Endothelial cell of umbilical vein (primary cell): ENCODE measurements around the gene ACSL4. TPM values are rescaled to one million over a fixed set of nuclear protein-coding genes. Genes with fewer than 3 reads are reported as not detected.
"Not testable (repeated sequence)": the region's sequence is repeated elsewhere in the genome, so short reads cannot be mapped to it uniquely, and the experiment has no call there.

Experiments used
- BruUV-seq: library from RNA; stranded (reverse); fragments of 400-500 nt; replicated peaks from 2 replicates; lab custom pipeline; 2021; lab: Mats Ljungman, UMichigan
- CTCF ChIA-PET: fragments of 300-600, 350-600 bp; sonication (Branson Sonifier 250); formaldehyde crosslinking; loops from one replicate; lab custom pipeline; 2021; ENCODE audit warnings: antibody characterized with exemption, inconsistent platforms; lab: Charles Lee
- POLR2A ChIA-PET: fragments of 300-600, 350-600 bp; sonication (Branson Sonifier 250); formaldehyde crosslinking; loops from one replicate; lab custom pipeline; 2021; ENCODE audit warnings: antibody characterized with exemption, inconsistent platforms; lab: Charles Lee
- DNase-seq: peaks from one replicate; pipeline ENCODE4 v3.0.0-alpha.2; 2011; ENCODE audit warnings: low read depth, low spot score
- FAIRE-seq: peaks from 2 replicates; lab custom pipeline; 2011; peaks lifted over from hg19 to GRCh38; lab: Jason Lieb, UNC
- H2AFZ ChIP-seq: 2 replicates; pipeline ENCODE4 v1.6.0; 2012; ENCODE audit warnings: low read depth, low read length, control low read depth, inconsistent platforms
- H3K27ac ChIP-seq: 2 replicates; pipeline ENCODE4 v1.5.1; 2011; ENCODE audit warnings: low read depth, mild to moderate bottlenecking, control low read depth, low read length, moderate library complexity; ENCODE audit not compliant: insufficient read depth
- H3K27me3 ChIP-seq, 2 experiments: 2 replicates each; pipeline versions ENCODE4 v1.6.0 to v1.6.1; 2011; ENCODE audit warnings: low read length in 2 of 2, mixed read lengths in 1 of 2; ENCODE audit not compliant: control insufficient read depth in 2 of 2, insufficient read depth in 2 of 2
- H3K36me3 ChIP-seq, 2 experiments: 2 replicates in 1 of 2; 3 replicates in 1 of 2; pipeline ENCODE4 v1.5.1; 2011; ENCODE audit warnings: low read length in 2 of 2, mild to moderate bottlenecking in 1 of 2, moderate library complexity in 1 of 2; ENCODE audit not compliant: control insufficient read depth in 2 of 2, insufficient read depth in 2 of 2; ENCODE audit errors: extremely low read depth in 1 of 2
- H3K4me1 ChIP-seq: 3 replicates; pipeline ENCODE4 v1.5.1; 2011; ENCODE audit warnings: mild to moderate bottlenecking, low read length; ENCODE audit not compliant: control insufficient read depth, insufficient read depth; ENCODE audit errors: extremely low read depth
- H3K4me2 ChIP-seq: 2 replicates; pipeline ENCODE4 v1.6.1; 2011; ENCODE audit warnings: low read length, control low read depth, mixed read lengths; ENCODE audit not compliant: insufficient read depth
- H3K4me3 ChIP-seq, 3 experiments: fragments of 200-600 bp in 1 of 3; sonication (generic), shearing (Covaris generic) in 1 of 3; replicated peaks in 1 of 3; 2 replicates each; pipeline ENCODE4 v1.5.1; 2011 to 2016; ENCODE audit warnings: control low read depth in 3 of 3, low read length in 3 of 3, mild to moderate bottlenecking in 2 of 3, inconsistent platforms in 1 of 3, low read depth in 1 of 3, moderate library complexity in 1 of 3; ENCODE audit not compliant: insufficient read depth in 1 of 3
- H3K79me2 ChIP-seq: 2 replicates; pipeline ENCODE4 v1.6.0; 2012; ENCODE audit warnings: low read length, inconsistent platforms; ENCODE audit not compliant: control insufficient read depth, insufficient read depth
- H3K9ac ChIP-seq: replicated peaks from 2 replicates; pipeline ENCODE3; 2011; ENCODE audit warnings: low read length, control low read depth; ENCODE audit not compliant: insufficient read depth; ENCODE audit errors: extremely low read depth
- H3K9me1 ChIP-seq: replicated peaks from 3 replicates; pipeline ENCODE4 v1.6.0; 2011; ENCODE audit warnings: mild to moderate bottlenecking, low read length; ENCODE audit not compliant: control insufficient read depth, insufficient read depth; ENCODE audit errors: extremely low read depth
- H3K9me3 ChIP-seq: replicated peaks from 2 replicates; pipeline ENCODE4 v1.5.1; 2012; ENCODE audit warnings: low read length, inconsistent platforms; ENCODE audit not compliant: control insufficient read depth, insufficient read depth
- H4K20me1 ChIP-seq: replicated peaks from 2 replicates; pipeline ENCODE3; 2011; ENCODE audit warnings: mild to moderate bottlenecking, low read length; ENCODE audit not compliant: control insufficient read depth, insufficient read depth; ENCODE audit errors: extremely low read depth
- EZH2 ChIP-seq: IDR thresholded peaks from 2 replicates; pipeline ENCODE4 v1.6.1; 2012; ENCODE audit warnings: borderline replicate concordance, low read depth, mild to moderate bottlenecking, moderate library complexity, low read length, inconsistent platforms; ENCODE audit not compliant: severe bottlenecking
- FOS ChIP-seq: IDR thresholded peaks from 2 replicates; pipeline ENCODE4 v1.6.1; 2011; ENCODE audit warnings: mild to moderate bottlenecking, low read length, moderate library complexity, borderline replicate concordance; ENCODE audit not compliant: insufficient read depth
- GATA2 ChIP-seq: IDR thresholded peaks from 2 replicates; pipeline ENCODE4 v1.7.0; 2011; ENCODE audit warnings: low read depth, mild to moderate bottlenecking, moderate library complexity, mixed read lengths, low read length; ENCODE audit not compliant: insufficient read length, insufficient read depth
- JUN ChIP-seq: IDR thresholded peaks from 2 replicates; pipeline ENCODE4 v1.6.1; 2011; ENCODE audit warnings: borderline replicate concordance, low read depth; ENCODE audit not compliant: insufficient read length, insufficient read depth
- MYC ChIP-seq: IDR thresholded peaks from one replicate; pipeline ENCODE4 v1.6.1; 2011; ENCODE audit warnings: mild to moderate bottlenecking, low read depth, low read length
- POLR2A ChIP-seq: IDR thresholded peaks from 2 replicates; pipeline ENCODE4 v1.6.1; 2012; ENCODE audit warnings: low read depth, mild to moderate bottlenecking, control low read depth, low read length
- dilution Hi-C: fragments of 300-500 bp; cut with MboI; formaldehyde crosslinking; loops from one replicate; pipeline ENCODE4 v1.15.0; 2019; ENCODE audit warnings: low sequenced_read_pairs; ENCODE audit not compliant: extremely low pct_ligation_motif_present
- intact Hi-C: fragments of 100-400 bp; cut with micrococcal nuclease; formaldehyde crosslinking; loops from one replicate; pipeline ENCODE4 v1.10.0; 2022
- polyA plus RNA-seq, 4 experiments: library from polyadenylated mRNA; depleted of rRNA in 3 of 4; stranded (reverse) in 3 of 4; unstranded in 1 of 4; fragments of >200 nt; gene quantifications; 2 replicates each; pipeline versions ENCODE4 v1.2.1 to v1.2.3, GENCODE V29; 2011 to 2012; ENCODE audit warnings: missing spikeins in 1 of 4
- total RNA-seq: library from RNA; stranded (reverse); gene quantifications from 2 replicates; pipeline ENCODE4 v1.2.3, GENCODE V29; 2021

The ACSL4 gene
- total and polyA plus RNA-seq, 2 donors (not counting 3 experiments of a cell fraction or from before 2014, with no cell fraction given) = 20.7 to 85.5 TPM

- ChIA-PET POLR2A (no interaction called here), CTCF (no interaction called here)
- Histone ChIP-seq H3K27me3 (no peaks in the 10 kb centered on the region), H3K9me1 (no peaks in the 10 kb centered on the region), H3K79me2 (no peaks in the 10 kb centered on the region), H3K9ac (no peak overlapping the region), H3K4me2 (no peak overlapping the region), H3K4me3 (no peak overlapping the region), H3K27ac (no peak overlapping the region), H3K36me3 (no peaks in the 10 kb centered on the region), H3K9me3 (no peaks in the 10 kb centered on the region), H2AFZ (no peak overlapping the region), H4K20me1 (no peaks in the 10 kb centered on the region), H3K4me1 (no peaks in the 10 kb centered on the region)
- intact Hi-C loops (no loop called here), dilution Hi-C loops (no loop called here)
- DNase-seq (no peak), FAIRE-seq (no peak)
- no peak for TF ChIP-seq FOS
- TF ChIP-seq JUN = no peak
- TF ChIP-seq EZH2 = no peak
- no peak for TF ChIP-seq GATA2
- TF ChIP-seq POLR2A = no peak
- no peak for TF ChIP-seq MYC
- no TSS peak for BruUV-seq
These were observed 94.9 kb downstream of the ACSL4 start for GRCh38 chrX:109638158-109638557.

- H3K9me1 ChIP-seq, H3K4me1 ChIP-seq, intact Hi-C loops, H3K27ac ChIP-seq, dilution Hi-C loops, FAIRE-seq, H3K4me2 ChIP-seq, H4K20me1 ChIP-seq, H3K36me3 ChIP-seq, DNase-seq, H3K9me3 ChIP-seq, BruUV-seq, H3K27me3 ChIP-seq, H2AFZ ChIP-seq, H3K79me2 ChIP-seq, CTCF ChIA-PET, H3K4me3 ChIP-seq, H3K9ac ChIP-seq, POLR2A ChIA-PET: not testable (repeated sequence)
These were observed 95.6 kb downstream of the ACSL4 start for GRCh38 chrX:109637477-109637876.
